ENCODE measurements around the gene MRPS25. TPM values are rescaled to one million over a fixed set of nuclear protein-coding genes. Genes with fewer than 3 reads are reported as not detected.
A peak's percentile ranks its signal among the peaks of the same experiment; 100 is the strongest.
"Not testable (repeated sequence)": the region's sequence is repeated elsewhere in the genome, so short reads cannot be mapped to it uniquely, and the experiment has no call there.

The MRPS25 gene
- total and polyA plus RNA-seq, 2 experiments from 2014 or later = 27.2 to 41.8 TPM

- no peak overlapping the region for H3K9ac ChIP-seq
- no peak overlapping the region for H3K4me3 ChIP-seq
- no peaks in the 10 kb centered on the region for H3K9me2 ChIP-seq (ENCODE audit: insufficient read depth)
- no peak overlapping the region for H3K4me2 ChIP-seq (ENCODE audit: unreplicated experiment)
- WGBS, 2 experiments (ENCODE audit: low coverage in 1 of 2, low lambda C conversion rate in 2 of 2, missing lambda C conversion rate in 2 of 2) = 68 to 70% methylated on average over 4 of the region's 4 CpGs
- H3K79me2 ChIP-seq (ENCODE audit: insufficient read depth) = peaks cover 29% of the 10 kb centered on the region
- H4K20me1 ChIP-seq (ENCODE audit: insufficient read depth) = no peaks in the 10 kb centered on the region
- in situ Hi-C loops (cut with MboI) = no loop called here
- no peak overlapping the region for H2AFZ ChIP-seq
- no peak for TF ChIP-seq EZH2 (IDR thresholded peaks at IDR 0.05; ENCODE audit: insufficient read depth, poor library complexity, severe bottlenecking)
- peaks cover 12% of the 10 kb centered on the region for H3K4me1 ChIP-seq (ENCODE audit: insufficient read depth)
- peak; percentile 83 for DNase-seq
- H3K27me3 ChIP-seq (replicated peaks; ENCODE audit: insufficient read depth) = no peaks in the 10 kb centered on the region
- peaks cover 13% of the 10 kb centered on the region for H3F3A ChIP-seq (ENCODE audit: insufficient read depth)
- H3K27ac ChIP-seq = peak overlapping the region; percentile 11; the same call in 1 of the 2 replicates
- H3K9me3 ChIP-seq (ENCODE audit: low read depth) = no peaks in the 10 kb centered on the region
- H3K36me3 ChIP-seq (ENCODE audit: low read depth) = peaks cover 9% of the 10 kb centered on the region; the same call in 1 of the 2 replicates
Observed at GRCh38 chr3:15007681-15008141, 57.4 kb downstream of the MRPS25 start.

- H3K9ac ChIP-seq; in situ Hi-C loops (cut with MboI); H4K20me1 ChIP-seq (ENCODE audit: insufficient read depth); H3K27me3 ChIP-seq (replicated peaks; ENCODE audit: insufficient read depth); H3K4me1 ChIP-seq (ENCODE audit: insufficient read depth); H3K4me2 ChIP-seq (ENCODE audit: unreplicated experiment); H3K9me3 ChIP-seq (ENCODE audit: low read depth); DNase-seq; H3K9me2 ChIP-seq (ENCODE audit: insufficient read depth); H3K27ac ChIP-seq; H2AFZ ChIP-seq; H3F3A ChIP-seq (ENCODE audit: insufficient read depth); H3K4me3 ChIP-seq; H3K36me3 ChIP-seq (ENCODE audit: low read depth): not testable (repeated sequence)
- H3K79me2 ChIP-seq (ENCODE audit: insufficient read depth) = peaks cover 98% of the 10 kb centered on the region
- 98% methylated on average over 6 of the region's 6 CpGs for WGBS, 2 experiments (ENCODE audit: low coverage in 1 of 2, low lambda C conversion rate in 2 of 2, missing lambda C conversion rate in 2 of 2)
Observed at GRCh38 chr3:14999182-14999581, 65.9 kb downstream of the MRPS25 start.

Other genes starting within 250 kb of the MRPS25 start
- gene FGD5, start 246.4 kb downstream of the MRPS25 start, total RNA-seq (2014; rRNA removed; shearing (Covaris generic)) = not detected in 2 replicates
- gene FGD5, start 246.4 kb downstream of the MRPS25 start, polyA plus RNA-seq (2016; fragmentation: Nextera tagmentation; extraction: Ambion mirVana) = not detected in 2 replicates
- gene NR2C2, start 117.7 kb downstream of the MRPS25 start, total RNA-seq (2014; rRNA removed; shearing (Covaris generic)) = 22.5 and 27.5 TPM in 2 replicates
- gene NR2C2, start 117.7 kb downstream of the MRPS25 start, polyA plus RNA-seq (2016; fragmentation: Nextera tagmentation; extraction: Ambion mirVana) = 7.1 and 9.6 TPM in 2 replicates
- 23.9 and 35.0 TPM in 2 replicates for gene RBSN, start 33.8 kb upstream of the MRPS25 start, total RNA-seq (2014; rRNA removed; shearing (Covaris generic))
- gene RBSN, start 33.8 kb upstream of the MRPS25 start, polyA plus RNA-seq (2016; fragmentation: Nextera tagmentation; extraction: Ambion mirVana) = 19.5 and 21.0 TPM in 2 replicates
- gene CAPN7, start 140.9 kb upstream of the MRPS25 start, total RNA-seq (2014; rRNA removed; shearing (Covaris generic)) = 28.3 and 38.3 TPM in 2 replicates
- gene CAPN7, start 140.9 kb upstream of the MRPS25 start, polyA plus RNA-seq (2016; fragmentation: Nextera tagmentation; extraction: Ambion mirVana) = 21.3 and 22.7 TPM in 2 replicates